ENCODE results near the gene ZMYND15. TPM values are rescaled to one million over a fixed set of nuclear protein-coding genes. Genes with fewer than 3 reads are reported as not detected.
A peak's percentile ranks its signal among the peaks of the same experiment; 100 is the strongest.

ZMYND15 gene
- polyA plus RNA-seq, 1 experiment, result 0.14 TPM

- Histone ChIP-seq H3K4me3 (ENCODE audit: low read depth, low read length) (no peak overlapping the region), H3K27me3 (ENCODE audit: control insufficient read depth, insufficient read depth, low read length) (peaks cover 30% of the 10 kb centered on the region), H3K9me3 (ENCODE audit: control insufficient read depth, insufficient read depth, low read length) (no peaks in the 10 kb centered on the region; the same call in 1 of the 2 replicates), H3K27ac (ENCODE audit: low read depth, low read length) (no peak overlapping the region)
- ChIA-PET CTCF (interaction anchor here (0.8 to 5.7 kb wide), 6 partner anchors 9 to 221 kb away, joined by 3 to 46 read pairs (median 4); partner anchors contain the start of gene ARRB2), POLR2A (interaction anchor here (0.7 kb wide), 1 partner anchor 48 kb away, joined by 3 read pairs; no protein-coding TSS in a partner anchor)
- no peak for TF ChIP-seq CTCF (IDR thresholded peaks at IDR 0.05; ENCODE audit: low read depth, low read length)
- no peak for DNase-seq (ENCODE audit: low read depth, low spot score)
Measured at GRCh38 chr17:4788159-4788806, 48.6 kb downstream of the ZMYND15 start.

- DNase-seq (ENCODE audit: low read depth, low spot score), result no peak
- no peak within 1 kb of the TSS for H3K27ac ChIP-seq (ENCODE audit: low read depth, low read length)
- peaks cover 23% of the 10 kb centered on the region for H3K27me3 ChIP-seq (ENCODE audit: control insufficient read depth, insufficient read depth, low read length)
- peak within 1 kb of the TSS; percentile 66 for H3K4me3 ChIP-seq (ENCODE audit: low read depth, low read length)
- ChIA-PET CTCF (interaction anchor here (0.6 to 5.7 kb wide), 13 partner anchors 9 to 269 kb away, joined by 3 to 46 read pairs (median 4); partner anchors contain the start of genes ARRB2, PLD2, RNF167 and SLC25A11), POLR2A (interaction anchor here (0.7 to 1.5 kb wide), 5 partner anchors 9 to 79 kb away, joined by 3 to 5 read pairs (median 4); partner anchors contain the start of genes ARRB2 and PLD2)
- TF ChIP-seq CTCF (IDR thresholded peaks at IDR 0.05; ENCODE audit: low read depth, low read length), result no peak
- H3K9me3 ChIP-seq (ENCODE audit: control insufficient read depth, insufficient read depth, low read length), result no peaks in the 10 kb centered on the region; the same call in 1 of the 2 replicates
Measured at GRCh38 chr17:4788807-4789700, 49.4 kb downstream of the ZMYND15 start, which contains the start of gene GLTPD2. TSS of gene GLTPD2 (plus strand) at chr17:4788964. CDS start at chr17:4789012, 48 bp downstream.

GRCh38 chr17:4789701-4789950 is 50.0 kb downstream of the ZMYND15 start:
- CTCF ChIA-PET, result interaction anchor here (0.6 to 5.7 kb wide), 14 partner anchors 8 to 269 kb away, joined by 3 to 46 read pairs (median 4); partner anchors contain the start of genes ARRB2, PLD2, RNF167 and SLC25A11
- no peak for TF ChIP-seq CTCF (IDR thresholded peaks at IDR 0.05; ENCODE audit: low read depth, low read length)

GRCh38 chr17:4789951-4790704 is 50.5 kb downstream of the ZMYND15 start:
- ChIA-PET CTCF (interaction anchor here (0.6 to 5.7 kb wide), 27 partner anchors 8 to 1762 kb away, joined by 3 to 46 read pairs (median 4); partner anchors contain the start of genes ARRB2, PELP1, PLD2 and RNF167), POLR2A (interaction anchor here (1.1 to 1.5 kb wide), 4 partner anchors 10 to 80 kb away, joined by 3 to 5 read pairs (median 4); partner anchors contain the start of genes ARRB2 and PLD2)
- TF ChIP-seq CTCF (IDR thresholded peaks at IDR 0.05; ENCODE audit: low read depth, low read length), result peak; percentile 66
- Histone ChIP-seq H3K27me3 (ENCODE audit: control insufficient read depth, insufficient read depth, low read length) (peaks cover 17% of the 10 kb centered on the region), H3K27ac (ENCODE audit: low read depth, low read length) (peak overlapping the region; percentile 75), H3K9me3 (ENCODE audit: control insufficient read depth, insufficient read depth, low read length) (no peaks in the 10 kb centered on the region; the same call in 1 of the 2 replicates), H3K4me3 (ENCODE audit: low read depth, low read length) (peak overlapping the region; percentile 66)
- peak; percentile 69 for DNase-seq (ENCODE audit: low read depth, low spot score)

More at GRCh38 chr17:4789701-4789950, 50.0 kb downstream of the ZMYND15 start:
- Histone ChIP-seq H3K4me3 (ENCODE audit: low read depth, low read length) (peak overlapping the region; percentile 66), H3K27me3 (ENCODE audit: control insufficient read depth, insufficient read depth, low read length) (peaks cover 18% of the 10 kb centered on the region), H3K9me3 (ENCODE audit: control insufficient read depth, insufficient read depth, low read length) (no peaks in the 10 kb centered on the region; the same call in 1 of the 2 replicates), H3K27ac (ENCODE audit: low read depth, low read length) (no peak overlapping the region)
- POLR2A ChIA-PET, result interaction anchor here (1.1 to 1.5 kb wide), 4 partner anchors 10 to 79 kb away, joined by 3 to 5 read pairs (median 4); partner anchors contain the start of genes ARRB2 and PLD2
- no peak for DNase-seq (ENCODE audit: low read depth, low spot score)
